GM21381 (cell line): ENCODE data around the gene VAMP5.
A peak's percentile ranks its signal among the peaks of the same experiment; 100 is the strongest.
"Not testable (repeated sequence)": the region's sequence is repeated elsewhere in the genome, so short reads cannot be mapped to it uniquely, and the experiment has no call there.

Source experiments
- ATAC-seq: cut with Tn5 transposase; IDR thresholded peaks from one replicate; pipeline ENCODE4 v1.9.1; 2021; ENCODE audit warnings: mild to moderate bottlenecking, moderate library complexity; ENCODE audit not compliant: unreplicated experiment

VAMP5 gene

GRCh38 chr2:85600951-85601770, 16.9 kb downstream of the VAMP5 start:
- no peak for ATAC-seq

- peak; percentile 39 for ATAC-seq
These were observed 17.7 kb downstream of the VAMP5 start for GRCh38 chr2:85601771-85602475.

- ATAC-seq, result peak; percentile 96
These were observed 18.4 kb downstream of the VAMP5 start, which contains the start of gene TMEM150A for GRCh38 chr2:85602476-85603234. Gene TMEM150A (minus strand): TSS chr2:85602698. CDS start chr2:85601948, 750 bp downstream.

GRCh38 chr2:85604133-85604444, 19.9 kb downstream of the VAMP5 start:
- not testable (repeated sequence) for ATAC-seq

- ATAC-seq, result no peak
These were observed 20.5 kb downstream of the VAMP5 start for GRCh38 chr2:85604568-85605339.

GRCh38 chr2:85605406-85606115, 21.3 kb downstream of the VAMP5 start:
- ATAC-seq, result no peak

GRCh38 chr2:85606116-85606455, 21.9 kb downstream of the VAMP5 start:
- ATAC-seq, result no peak

- no peak for ATAC-seq
These were observed 23.3 kb downstream of the VAMP5 start for GRCh38 chr2:85607268-85608215.

- ATAC-seq, result peak; percentile 2
These were observed 27.0 kb downstream of the VAMP5 start for GRCh38 chr2:85611217-85611704.

- ATAC-seq, result peak; percentile 71
These were observed 27.7 kb downstream of the VAMP5 start, which contains the start of gene C2orf68 for GRCh38 chr2:85611705-85612587. Gene C2orf68 (minus strand): TSS chr2:85612066. CDS start chr2:85611984, 82 bp downstream.

GRCh38 chr2:85613717-85614515, 29.7 kb downstream of the VAMP5 start:
- ATAC-seq, result no peak

- ATAC-seq, result not testable (repeated sequence)
These were observed 30.5 kb downstream of the VAMP5 start for GRCh38 chr2:85614757-85615156.

GRCh38 chr2:85615413-85615728, 31.1 kb downstream of the VAMP5 start:
- ATAC-seq, result no peak

- not testable (repeated sequence) for ATAC-seq
These were observed 33.5 kb downstream of the VAMP5 start for GRCh38 chr2:85617723-85618122.

- no peak for ATAC-seq
These were observed 35.4 kb downstream of the VAMP5 start for GRCh38 chr2:85619617-85620016.

- no peak for ATAC-seq
These were observed 37.1 kb downstream of the VAMP5 start for GRCh38 chr2:85621338-85621737.

GRCh38 chr2:85623991-85624390, 39.8 kb downstream of the VAMP5 start:
- ATAC-seq, result no peak
